ENCODE data around the gene ACOT7.

ACOT7 gene

DNA sequence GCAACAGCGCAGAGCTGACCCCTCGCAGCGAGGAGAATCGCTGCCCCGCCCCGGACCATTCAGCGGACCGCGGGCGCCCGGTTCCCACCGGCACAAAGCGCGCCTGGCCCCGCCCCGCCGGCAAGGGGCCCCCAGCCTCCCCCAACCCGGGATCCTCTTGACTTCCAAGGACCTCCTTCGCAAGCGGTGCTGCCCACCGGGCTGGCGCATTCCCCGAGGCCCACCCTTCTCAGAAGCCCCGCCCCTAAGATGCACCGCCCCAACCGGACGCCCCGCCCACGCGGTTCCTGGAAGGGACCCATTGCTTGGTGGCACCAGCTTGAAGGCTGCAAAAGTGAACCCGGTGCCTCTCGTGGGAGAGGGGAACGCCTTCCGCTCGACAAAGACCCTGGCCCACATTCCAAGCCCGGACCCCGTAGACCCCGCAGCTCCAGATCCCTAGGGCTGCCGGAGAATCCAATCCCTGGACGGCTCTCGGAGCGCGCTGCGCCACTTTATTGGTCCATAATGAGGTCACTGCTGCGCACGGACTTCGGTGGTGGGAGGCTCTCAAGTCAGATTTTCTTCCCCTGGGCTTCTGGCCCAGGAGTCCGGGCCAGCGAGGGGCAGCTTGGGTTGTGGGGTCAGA, 147.6 kb downstream of the ACOT7 start:
- DNase-seq = no peak

DNA sequence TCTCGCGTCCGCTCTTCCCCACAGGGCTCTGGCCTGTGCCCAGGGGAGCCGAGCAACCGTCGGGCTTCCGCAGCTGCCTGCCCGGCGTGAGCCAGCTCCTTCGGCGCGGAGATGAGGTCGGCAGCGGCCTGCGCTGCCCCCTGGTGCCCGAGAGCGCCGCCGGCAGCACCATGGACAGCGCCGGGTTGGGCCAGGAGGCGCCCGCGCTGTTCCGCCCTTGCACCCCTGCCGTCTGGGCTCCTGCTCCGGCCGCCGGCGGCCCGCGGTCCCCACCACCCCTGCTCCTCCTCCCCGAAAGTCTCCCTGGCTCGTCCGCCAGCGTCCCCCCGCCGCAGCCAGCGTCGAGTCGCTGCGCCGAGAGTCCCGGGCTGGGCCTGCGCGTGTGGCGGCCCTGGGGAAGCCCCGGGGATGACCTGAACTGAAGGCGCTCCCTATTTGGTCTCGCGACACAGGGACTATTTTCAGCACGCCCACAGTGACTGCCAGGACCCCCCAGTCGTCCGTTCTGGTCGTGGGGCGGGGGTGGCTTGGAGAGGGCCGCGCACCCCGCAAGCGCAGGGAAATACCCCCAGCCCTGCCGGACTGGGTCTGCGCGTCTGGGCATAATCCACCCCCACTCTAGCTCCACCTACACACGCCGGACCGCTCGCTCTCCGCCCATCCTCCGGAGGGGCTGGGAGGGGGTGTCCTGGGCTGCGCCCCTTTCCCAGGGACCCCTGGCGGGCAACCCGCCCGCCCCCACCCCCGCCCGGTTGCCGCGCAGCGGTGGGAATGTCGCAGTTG, 148.3 kb downstream of the ACOT7 start:
- no peak for DNase-seq

DNA sequence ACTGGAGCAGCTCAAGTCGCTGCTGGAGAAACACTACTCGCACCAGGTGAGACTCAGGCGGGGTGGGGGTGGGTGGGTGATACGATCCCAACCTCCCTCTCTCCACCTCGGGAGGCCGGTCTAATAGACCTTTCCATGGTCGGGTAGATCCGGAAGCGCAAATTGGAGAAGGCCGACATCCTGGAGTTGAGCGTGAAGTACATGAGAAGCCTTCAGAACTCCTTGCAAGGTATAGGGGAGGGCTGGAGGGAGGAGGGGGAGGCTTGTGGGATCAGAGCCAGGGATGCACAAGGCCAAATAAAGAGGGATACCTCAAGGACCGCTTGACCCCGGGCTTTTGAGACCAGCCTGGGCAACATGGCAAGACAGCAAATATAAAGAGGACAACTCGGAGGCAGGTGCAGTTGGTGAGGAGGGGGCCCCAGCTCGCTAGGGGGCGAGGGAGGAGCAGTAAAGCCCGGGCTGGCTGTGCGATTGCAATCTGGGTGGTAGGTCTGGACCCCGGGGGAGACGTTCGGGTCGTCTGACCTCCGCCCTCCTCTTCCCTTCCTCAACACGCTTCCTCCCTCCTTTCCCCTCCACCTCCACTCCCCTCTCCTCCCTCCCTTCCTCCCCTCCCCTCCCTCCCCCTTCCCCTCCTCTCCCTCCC, 149.0 kb downstream of the ACOT7 start:
- no peak for DNase-seq

DNA sequence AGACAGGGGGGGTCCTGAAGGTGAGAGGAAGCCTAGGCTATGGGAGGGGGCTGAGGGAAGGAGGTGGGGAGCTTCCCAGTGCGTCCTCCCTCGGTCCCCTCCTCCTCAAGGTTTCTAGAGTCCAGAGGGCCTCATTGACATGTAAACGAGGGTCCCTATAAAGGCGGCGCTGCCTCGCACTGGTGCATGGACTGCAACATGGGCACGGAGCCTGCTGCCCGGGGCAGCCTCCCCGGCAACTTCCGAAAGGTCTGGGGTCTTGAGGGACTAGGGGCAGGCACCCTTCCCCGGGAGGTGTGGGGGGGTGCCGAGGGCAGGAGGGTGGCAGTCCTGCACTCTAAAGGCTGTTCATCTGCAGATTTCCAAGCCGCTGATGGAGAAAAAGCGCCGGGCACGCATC, 149.6 kb downstream of the ACOT7 start, which contains the start of gene HES3:
HES3 (plus strand) TSS at position 187 of the 400 bp plus-strand sequence; CDS start at position 374, 187 bp downstream.
- no peak for DNase-seq

DNA sequence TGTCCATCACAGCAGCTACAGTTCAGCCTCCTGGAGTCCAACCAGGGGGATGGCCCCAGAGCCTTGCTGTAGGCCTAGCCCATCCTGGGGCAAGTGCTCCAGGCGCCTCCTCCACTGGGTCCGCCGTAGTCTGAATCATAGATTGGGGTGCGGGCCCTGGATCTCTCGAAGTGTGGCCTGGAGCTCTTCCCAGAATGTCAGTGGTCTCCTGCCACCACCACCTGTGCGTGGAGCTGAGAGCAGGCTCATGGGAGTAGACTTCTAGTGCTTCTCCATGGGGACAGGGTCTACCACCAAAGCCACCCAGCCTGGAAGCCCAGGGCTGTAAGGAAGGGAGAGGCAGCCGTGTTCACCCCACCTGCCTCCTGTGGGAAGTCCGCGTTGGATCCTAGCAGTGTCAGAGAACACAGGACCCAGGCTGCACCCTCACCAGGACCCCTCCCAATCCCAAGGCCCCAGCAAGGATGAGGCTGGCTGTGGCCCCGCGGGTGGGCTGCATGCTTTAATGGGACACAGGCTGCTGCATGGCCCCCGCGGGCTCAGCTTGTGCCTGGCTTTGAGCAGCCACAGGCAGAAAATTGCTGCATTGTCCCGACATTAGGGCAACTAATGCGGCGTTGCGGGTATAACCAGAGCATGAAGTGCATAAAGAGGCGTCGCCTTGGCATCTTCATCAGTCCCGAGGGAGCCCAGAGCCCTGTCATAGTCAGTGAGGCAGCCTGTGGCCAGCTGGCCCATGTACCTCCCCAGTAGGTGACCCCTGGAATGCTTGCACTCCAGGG, 150.3 kb downstream of the ACOT7 start:
- no peak for DNase-seq

DNA sequence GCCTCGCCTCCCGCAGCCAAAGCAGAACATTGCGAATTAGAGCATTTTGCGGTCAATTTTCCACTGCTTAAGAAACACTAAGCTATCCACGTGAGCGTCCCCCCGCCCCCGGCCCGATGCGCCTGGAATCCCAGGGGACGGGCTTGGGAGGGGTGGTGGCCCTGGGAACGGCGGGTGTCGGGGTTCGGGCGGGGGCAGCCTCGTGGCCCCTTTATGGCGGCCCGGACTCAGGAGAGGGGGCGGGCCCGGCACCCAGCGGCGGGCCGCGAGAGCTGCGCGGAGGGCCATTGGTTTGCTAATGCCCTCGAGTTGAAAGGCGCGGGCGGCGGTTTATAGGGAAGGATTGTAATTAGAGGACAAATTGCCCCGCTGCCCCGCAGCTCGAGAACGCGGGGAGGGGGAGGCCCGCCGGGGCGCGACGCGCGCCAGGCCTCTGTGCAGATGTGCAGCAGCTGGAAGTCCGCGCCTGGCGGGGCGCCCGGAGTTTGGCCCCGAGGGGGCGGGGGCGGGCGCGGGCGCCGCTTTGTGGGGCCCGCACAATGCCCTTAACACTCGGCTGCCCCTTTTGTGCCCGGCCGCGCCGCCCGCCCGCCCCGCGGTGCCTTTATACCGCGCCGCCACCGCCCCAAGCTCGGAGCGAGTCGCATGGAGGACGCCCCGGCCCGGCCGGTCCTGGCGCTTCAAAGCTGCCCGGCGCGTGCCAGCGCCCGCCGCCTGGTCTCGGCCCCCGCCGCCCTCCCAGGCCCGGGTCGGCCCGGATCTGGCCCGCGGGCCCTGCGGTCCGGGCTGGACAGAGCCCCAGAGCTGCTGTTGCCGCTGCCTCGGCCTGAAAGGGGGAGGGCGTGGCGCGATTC, 151.5 kb downstream of the ACOT7 start:
- DNase-seq = no peak

DNA sequence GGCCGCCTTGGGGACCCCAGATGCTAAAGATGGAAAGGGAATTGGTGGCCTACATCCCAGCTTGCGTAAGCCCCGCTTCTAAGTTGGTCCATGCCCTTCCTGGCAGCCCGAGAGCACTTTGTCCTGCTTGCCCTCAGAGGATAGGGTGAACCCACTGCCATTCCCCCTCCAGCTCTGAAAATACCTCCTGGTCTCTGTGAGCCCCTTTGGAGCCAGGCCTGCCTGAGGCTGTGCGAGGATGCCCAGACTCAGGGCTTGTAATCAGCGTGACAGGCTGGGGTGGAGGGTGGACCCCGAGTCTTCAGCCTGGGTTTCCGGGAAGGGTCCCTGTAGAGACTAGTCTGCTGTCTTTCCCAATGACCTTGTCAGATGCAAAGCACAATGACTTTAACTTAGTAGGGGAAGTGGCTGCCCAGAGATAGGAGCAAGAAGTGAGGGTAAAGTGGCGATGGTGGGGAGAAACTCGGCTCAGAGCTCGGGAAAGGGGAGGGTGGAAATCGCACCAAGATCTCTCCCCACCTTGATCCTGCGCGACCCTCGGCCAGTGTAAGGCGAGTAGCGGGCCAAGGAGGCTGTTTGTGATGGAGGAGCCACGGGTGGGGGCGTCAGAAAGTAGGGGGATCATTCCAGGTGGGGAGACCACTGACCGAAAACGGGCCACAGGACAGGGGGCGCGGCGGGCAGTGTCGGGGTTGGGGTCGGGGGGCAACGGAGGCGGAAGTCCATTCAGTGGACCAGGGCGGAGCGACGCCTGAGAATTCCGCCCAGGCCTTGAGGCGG, 152.3 kb downstream of the ACOT7 start:
- no peak for DNase-seq

DNA sequence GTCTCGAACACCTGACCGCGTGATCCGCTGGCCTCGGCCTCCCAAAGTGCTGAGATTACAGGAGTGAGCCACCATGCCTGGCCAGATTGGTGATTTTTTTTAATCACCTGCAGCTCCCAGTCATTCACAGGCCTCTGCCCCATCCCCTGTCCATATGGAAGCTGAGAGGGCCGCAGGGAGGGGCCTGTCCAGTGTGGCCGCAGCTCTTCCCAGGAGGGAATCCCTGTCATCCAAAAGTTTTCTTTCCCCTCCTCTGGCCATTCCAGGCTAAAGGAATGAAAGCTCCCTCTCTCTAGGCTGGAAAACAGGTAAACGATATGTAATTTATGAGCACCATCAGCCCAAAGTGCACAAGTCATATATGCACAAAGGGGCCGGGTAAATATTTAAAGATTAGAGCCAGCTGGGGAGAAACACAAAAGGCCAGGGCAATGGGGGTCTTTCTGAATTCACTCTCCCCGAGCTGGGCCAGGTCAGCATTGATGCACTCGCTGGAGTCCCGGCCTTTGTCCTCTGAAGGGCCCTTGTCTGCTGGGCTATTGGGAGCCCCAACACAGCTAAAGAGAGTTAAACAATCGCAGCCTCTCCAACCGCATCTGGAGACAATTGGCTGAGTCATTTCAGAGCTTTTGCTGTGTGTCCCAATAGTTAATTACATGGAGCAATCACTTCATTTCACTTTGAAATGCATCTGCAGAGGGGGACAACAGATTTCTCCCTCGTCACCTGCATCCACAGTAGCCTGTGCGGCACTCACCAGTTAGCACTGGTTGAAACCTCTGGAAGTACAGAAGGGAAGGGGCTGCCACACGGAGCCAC, 153.4 kb downstream of the ACOT7 start:
- DNase-seq = no peak

DNA sequence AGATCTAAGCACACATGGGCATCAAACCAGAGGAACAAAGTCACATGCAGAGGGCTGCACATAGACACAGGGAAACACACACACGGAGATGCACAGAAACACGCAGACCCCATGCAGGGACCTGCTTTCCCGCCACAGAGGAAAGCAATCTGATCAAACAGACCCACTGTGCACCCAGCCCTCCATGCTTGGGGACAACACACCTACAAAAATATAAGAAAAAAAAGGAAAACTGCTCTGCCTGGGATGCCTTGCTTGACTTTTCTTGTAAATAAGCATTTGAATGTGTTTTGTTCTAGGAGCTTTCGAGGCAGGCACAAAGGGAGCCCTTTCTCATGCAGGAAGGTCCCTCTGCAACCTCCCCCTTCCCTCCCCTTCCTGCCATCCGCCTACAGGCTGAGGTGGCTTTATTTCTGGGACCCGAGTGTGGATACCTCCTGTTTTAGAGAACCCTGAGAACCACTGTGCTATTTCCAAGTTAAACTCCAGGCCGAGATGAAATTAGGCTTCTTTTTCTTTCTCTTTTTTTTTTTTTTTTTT, 154.3 kb downstream of the ACOT7 start:
- no peak for DNase-seq

DNA sequence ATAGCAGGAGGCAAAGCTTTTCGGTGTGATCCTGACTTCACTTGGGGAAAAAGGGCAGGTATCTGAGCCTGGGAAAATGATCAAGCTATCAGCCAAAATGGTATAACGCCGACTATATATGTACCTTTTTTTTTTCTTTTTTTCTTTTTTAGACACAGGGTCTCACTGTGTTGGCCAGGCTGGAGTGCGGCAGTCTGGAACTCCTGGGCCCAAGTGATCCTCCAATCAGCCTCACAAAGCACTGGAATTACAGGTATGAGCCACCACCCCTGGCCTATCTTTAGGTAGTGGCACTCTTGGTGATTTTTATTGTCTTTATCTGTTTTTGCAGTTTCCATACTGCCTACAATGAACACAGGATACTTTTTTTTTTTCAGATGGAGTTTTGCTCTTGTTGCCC, 156.5 kb downstream of the ACOT7 start:
- no peak for DNase-seq

DNA sequence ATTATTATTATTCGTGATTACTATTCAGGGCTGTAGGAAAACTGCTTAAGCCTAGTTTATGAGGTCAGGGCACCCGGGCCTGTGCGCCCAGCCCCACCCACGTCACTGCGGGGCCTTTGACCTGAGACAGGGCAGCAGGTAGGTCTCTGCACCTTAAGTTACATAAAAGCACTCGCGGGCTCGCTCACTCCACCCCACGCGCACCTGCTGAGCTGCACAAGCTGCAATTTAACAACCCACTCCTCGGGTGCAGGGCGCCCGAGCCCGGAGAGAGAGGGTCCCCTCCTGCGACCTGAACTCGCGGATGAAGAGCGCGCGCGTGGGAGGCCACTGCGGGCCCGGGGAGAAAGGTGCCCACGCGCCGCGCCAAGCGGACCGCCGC, 158.3 kb downstream of the ACOT7 start:
- no peak for DNase-seq

DNA sequence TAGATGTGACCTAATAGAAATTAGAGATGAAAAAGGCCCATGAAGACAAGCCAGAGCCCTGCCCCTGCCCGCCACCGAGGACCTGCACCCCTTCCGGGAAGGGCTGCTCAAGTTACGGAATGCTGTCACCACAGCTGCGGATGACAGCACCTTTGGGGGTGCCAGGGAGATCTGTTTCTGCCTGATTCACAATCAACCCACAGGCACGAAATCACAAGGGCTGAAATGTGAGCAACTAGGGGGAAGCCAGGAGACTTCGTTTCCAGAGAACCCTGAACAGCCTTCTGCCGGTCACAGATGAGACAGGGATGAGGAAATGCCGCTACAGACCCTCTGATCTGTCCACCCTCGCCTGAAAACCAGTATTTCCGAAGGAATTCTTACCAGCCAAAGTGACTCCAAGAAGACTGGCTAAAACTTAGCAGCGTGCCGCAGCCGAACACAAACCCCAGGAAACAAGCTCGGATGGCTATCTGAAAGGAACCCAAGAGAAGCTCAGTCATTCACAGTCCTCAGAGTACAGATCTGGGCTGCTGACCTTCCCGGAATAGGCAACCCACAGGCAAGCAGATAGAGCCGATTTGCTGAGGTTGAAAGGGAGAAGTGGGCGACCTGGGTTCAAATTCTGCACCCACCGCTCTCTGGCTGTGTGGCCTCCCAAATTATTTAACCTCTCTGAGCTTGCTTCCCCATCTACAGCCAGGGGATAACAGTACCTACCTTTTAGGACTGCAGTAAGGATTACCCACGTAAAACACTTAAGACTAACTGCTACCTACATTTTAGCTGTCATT, 158.9 kb downstream of the ACOT7 start:
- no peak for DNase-seq

DNA sequence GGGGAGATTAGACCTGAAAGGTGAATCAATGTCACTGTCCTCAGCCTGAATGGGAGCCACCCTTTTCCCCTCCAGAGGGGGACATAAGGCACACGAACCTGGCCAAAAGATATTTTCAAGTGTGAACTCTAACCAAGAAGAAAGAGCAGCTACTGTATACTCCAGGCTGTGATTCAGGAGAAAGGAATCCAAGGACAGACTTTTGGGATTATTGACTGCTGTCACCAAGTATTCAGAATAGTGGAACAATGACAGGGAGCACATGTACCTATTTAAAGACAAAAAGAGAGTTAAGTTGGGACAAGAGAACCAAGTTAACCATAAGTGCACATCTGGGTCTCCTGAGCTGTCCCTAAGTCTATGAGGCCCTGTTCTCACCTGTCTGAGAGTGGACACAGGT, 160.2 kb downstream of the ACOT7 start:
- DNase-seq = no peak

DNA sequence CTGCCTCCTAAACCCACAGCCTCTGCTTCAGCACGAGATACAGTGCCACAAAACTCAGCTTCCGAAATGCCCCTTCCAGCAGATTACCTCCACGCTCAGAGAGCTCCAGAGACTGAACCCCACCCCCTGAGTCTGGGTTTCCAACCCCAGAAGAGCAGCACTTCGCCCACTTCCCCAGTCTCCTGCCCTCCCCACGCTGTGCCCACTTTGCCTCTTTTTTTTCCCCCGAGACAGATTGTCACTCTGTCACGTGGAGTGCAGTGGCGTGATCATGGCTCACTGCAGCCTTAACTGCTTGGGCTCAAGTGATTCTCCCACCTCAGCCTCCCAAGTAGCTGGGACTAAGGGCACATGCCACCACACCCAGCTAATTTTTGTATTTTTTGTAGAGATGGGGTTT, 167.9 kb downstream of the ACOT7 start:
- DNase-seq = no peak

DNA sequence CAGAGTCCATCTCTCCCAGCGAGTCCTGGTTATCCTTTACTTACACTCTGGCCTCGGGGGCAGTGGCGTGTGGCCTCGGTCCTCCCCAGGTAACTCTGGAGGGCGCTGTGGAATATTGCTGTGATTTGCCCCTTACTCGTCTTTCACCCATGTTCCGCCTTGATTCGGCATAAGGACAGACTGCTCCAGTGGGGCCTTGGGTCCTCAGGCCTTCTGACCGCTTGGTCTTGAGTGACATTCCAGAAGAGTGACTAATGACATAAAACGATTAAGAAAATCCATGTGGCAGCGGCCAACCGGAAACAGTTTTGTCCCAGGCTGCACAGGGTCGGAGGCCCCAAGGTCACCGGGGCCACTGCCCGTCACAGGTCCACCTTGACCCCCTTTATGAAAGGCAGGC, 168.8 kb downstream of the ACOT7 start:
- no peak for DNase-seq

DNA sequence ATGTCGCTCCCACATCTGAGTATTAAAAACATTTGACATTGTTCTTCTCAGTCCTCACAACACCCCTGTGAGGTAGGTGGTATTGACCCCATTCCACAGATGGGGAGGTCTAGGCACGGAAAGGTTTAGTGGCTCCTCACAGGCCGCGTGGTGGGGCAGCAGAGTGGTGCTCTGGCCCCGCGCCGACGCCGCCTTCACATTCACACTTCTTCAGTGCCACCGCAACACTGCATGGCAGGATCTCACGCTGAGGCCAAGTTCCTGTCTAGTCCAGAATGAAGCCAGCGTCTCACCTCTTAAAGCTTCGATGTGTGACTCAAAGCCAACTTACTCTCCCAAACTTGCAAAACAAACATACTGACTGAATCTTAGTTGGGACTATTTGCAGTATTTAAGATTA, 169.9 kb downstream of the ACOT7 start:
- DNase-seq = no peak

DNA sequence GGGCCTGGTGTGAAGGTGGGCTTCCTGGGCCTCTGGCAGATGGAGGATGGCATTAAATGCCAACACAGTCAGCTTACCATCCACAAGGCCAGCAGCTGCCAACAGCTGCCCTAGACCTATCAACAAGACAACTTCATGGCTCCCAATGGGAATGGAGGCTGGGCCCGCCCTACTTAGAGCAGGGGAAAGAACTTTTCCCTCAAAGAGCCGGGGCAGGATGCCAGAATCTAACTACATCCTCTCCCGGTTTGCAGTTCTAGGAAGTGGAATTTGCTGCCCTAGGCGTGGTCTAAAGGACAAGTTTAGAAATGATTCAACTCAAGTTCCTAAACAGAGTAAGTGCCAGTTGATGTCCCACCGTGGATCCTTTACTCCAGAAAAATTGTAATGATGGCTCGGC, 170.9 kb downstream of the ACOT7 start:
- no peak for DNase-seq

DNA sequence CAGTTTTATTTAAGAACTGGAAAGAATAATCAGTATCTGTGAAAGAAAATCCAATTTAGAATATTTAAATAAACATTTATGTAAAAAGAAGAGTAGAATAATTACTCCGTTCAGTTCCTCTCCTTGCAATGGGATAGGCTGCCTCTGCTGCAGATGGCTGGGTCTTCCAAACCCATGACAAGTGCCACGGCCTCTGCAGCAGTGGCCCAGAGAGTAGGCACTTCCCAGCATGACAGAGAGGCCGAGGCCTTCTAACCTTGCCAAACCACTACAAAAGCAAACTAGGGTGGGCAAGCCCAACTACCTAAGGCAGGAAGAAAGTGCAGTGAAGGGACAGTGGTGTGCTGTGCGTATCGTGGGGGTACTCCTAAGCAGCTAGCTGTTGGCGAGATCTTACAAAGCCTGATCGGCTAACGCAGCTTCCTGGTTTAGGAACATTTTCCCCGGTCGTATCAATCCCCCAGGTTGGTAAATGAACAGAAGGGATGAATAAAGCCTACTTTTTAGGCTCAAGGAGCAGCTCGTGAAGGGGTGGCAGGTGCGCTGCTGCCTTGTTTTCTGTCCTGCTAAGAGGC, 172.3 kb downstream of the ACOT7 start:
- DNase-seq = no peak

DNA sequence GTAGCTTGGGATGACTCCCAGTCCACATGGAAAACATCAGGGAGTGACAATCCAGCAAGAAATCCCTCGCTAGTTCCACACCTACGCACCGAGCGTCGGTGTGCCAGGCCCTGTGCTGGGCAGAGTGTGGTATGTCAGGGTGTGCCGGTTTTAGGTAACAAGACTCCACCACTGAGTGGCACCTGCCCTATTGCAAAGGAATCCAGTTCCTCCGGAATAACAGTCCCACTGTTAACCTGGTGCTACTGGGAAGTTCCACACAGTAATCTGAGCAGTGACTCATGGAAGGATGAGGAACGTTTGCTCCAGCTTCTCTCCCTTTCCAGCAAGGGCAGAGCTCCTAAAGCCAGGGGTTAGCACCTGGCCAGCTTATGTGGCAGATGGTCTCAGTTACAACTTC, 173.3 kb downstream of the ACOT7 start:
- DNase-seq = no peak
